ENCODE measurements around the gene ZWILCH.

Gene ZWILCH

GRCh38 chr15:66514586-66514985, 9.5 kb downstream of the ZWILCH start:
- Histone ChIP-seq H2AFZ (ENCODE audit: low read depth, low read length) (no peak overlapping the region), H3K36me3 (replicated peaks; ENCODE audit: low read depth, low read length) (peaks cover 33% of the 10 kb centered on the region), H3K4me1 (ENCODE audit: low read length) (no peaks in the 10 kb centered on the region), H3K27ac (ENCODE audit: low read length) (no peak overlapping the region), H3K9me3 (ENCODE audit: insufficient read depth, low read length) (no peaks in the 10 kb centered on the region), H3K9ac (ENCODE audit: low read length) (no peak overlapping the region), H4K20me1 (ENCODE audit: insufficient read depth, low read length) (no peaks in the 10 kb centered on the region), H3K79me2 (ENCODE audit: low read length) (no peaks in the 10 kb centered on the region), H3K4me2 (ENCODE audit: low read length) (no peak overlapping the region), H3K27me3 (ENCODE audit: low read depth, low read length) (no peaks in the 10 kb centered on the region), H3K4me3 (ENCODE audit: low read length) (no peak overlapping the region)
- TF ChIP-seq EZH2phosphoT487 (IDR thresholded peaks at IDR 0.05; ENCODE audit: low read depth) = no peak
- TF ChIP-seq CTCF (IDR thresholded peaks at IDR 0.05; ENCODE audit: low read depth, low read length) = no peak

GRCh38 chr15:66515901-66516322, 10.8 kb downstream of the ZWILCH start:
- Histone ChIP-seq H3K36me3 (replicated peaks; ENCODE audit: low read depth, low read length) (peaks cover 27% of the 10 kb centered on the region), H4K20me1 (ENCODE audit: insufficient read depth, low read length) (no peaks in the 10 kb centered on the region), H3K9me3 (ENCODE audit: insufficient read depth, low read length) (no peaks in the 10 kb centered on the region), H2AFZ (ENCODE audit: low read depth, low read length) (no peak overlapping the region), H3K27me3 (ENCODE audit: low read depth, low read length) (no peaks in the 10 kb centered on the region), H3K4me1 (ENCODE audit: low read length) (no peaks in the 10 kb centered on the region), H3K4me3 (ENCODE audit: low read length) (no peak overlapping the region), H3K79me2 (ENCODE audit: low read length) (no peaks in the 10 kb centered on the region), H3K9ac (ENCODE audit: low read length) (no peak overlapping the region), H3K27ac (ENCODE audit: low read length) (no peak overlapping the region), H3K4me2 (ENCODE audit: low read length) (no peak overlapping the region)
- TF ChIP-seq EZH2phosphoT487 (IDR thresholded peaks at IDR 0.05; ENCODE audit: low read depth) (no peak), CTCF (IDR thresholded peaks at IDR 0.05; ENCODE audit: low read depth, low read length) (no peak)

- H3K9me3 ChIP-seq (ENCODE audit: insufficient read depth, low read length) = no peaks in the 10 kb centered on the region
- H3K27me3 ChIP-seq (ENCODE audit: low read depth, low read length) = no peaks in the 10 kb centered on the region
- H3K27ac ChIP-seq (ENCODE audit: low read length) = no peak overlapping the region
- no peak overlapping the region for H3K9ac ChIP-seq (ENCODE audit: low read length)
- peaks cover 13% of the 10 kb centered on the region for H3K4me1 ChIP-seq (ENCODE audit: low read length)
- no peaks in the 10 kb centered on the region for H3K79me2 ChIP-seq (ENCODE audit: low read length)
- no peak overlapping the region for H2AFZ ChIP-seq (ENCODE audit: low read depth, low read length)
- no peak for TF ChIP-seq CTCF (IDR thresholded peaks at IDR 0.05; ENCODE audit: low read depth, low read length)
- H3K4me2 ChIP-seq (ENCODE audit: low read length) = no peak overlapping the region
- no peak overlapping the region for H3K4me3 ChIP-seq (ENCODE audit: low read length)
- peaks cover 19% of the 10 kb centered on the region for H3K36me3 ChIP-seq (replicated peaks; ENCODE audit: low read depth, low read length)
- no peaks in the 10 kb centered on the region for H4K20me1 ChIP-seq (ENCODE audit: insufficient read depth, low read length)
Measured at GRCh38 chr15:66523926-66524325, 18.8 kb downstream of the ZWILCH start.

GRCh38 chr15:66524838-66525237, 19.7 kb downstream of the ZWILCH start:
- Histone ChIP-seq H3K4me3 (ENCODE audit: low read length) (no peak overlapping the region), H3K4me2 (ENCODE audit: low read length) (peak overlapping the region; percentile 37), H3K9ac (ENCODE audit: low read length) (no peak overlapping the region), H3K79me2 (ENCODE audit: low read length) (no peaks in the 10 kb centered on the region), H4K20me1 (ENCODE audit: insufficient read depth, low read length) (no peaks in the 10 kb centered on the region), H3K27ac (ENCODE audit: low read length) (peak overlapping the region; percentile 8; the same call in 1 of the 2 replicates), H3K4me1 (ENCODE audit: low read length) (peaks cover 13% of the 10 kb centered on the region), H2AFZ (ENCODE audit: low read depth, low read length) (no peak overlapping the region), H3K27me3 (ENCODE audit: low read depth, low read length) (no peaks in the 10 kb centered on the region), H3K9me3 (ENCODE audit: insufficient read depth, low read length) (no peaks in the 10 kb centered on the region), H3K36me3 (replicated peaks; ENCODE audit: low read depth, low read length) (peaks cover 21% of the 10 kb centered on the region)
- no peak for TF ChIP-seq EZH2phosphoT487 (IDR thresholded peaks at IDR 0.05; ENCODE audit: low read depth)
- no peak for TF ChIP-seq CTCF (IDR thresholded peaks at IDR 0.05; ENCODE audit: low read depth, low read length)
